A549 (cell line): Measurements from ENCODE around the gene TFF2.

Experiments used
- BHLHE40 ChIP-seq: IDR thresholded peaks from 2 replicates; pipeline ENCODE4 v1.6.1; 2012; ENCODE audit warnings: low read depth, low read length, inconsistent platforms
- CEBPB ChIP-seq, 2 experiments: fragments of >200 bp in 1 of 2; sonication (Bioruptor Twin) in 1 of 2; formaldehyde crosslinking in 1 of 2; IDR thresholded peaks; 2 replicates each; pipeline ENCODE4 v1.6.1; 2012 to 2016
- CTCF ChIP-seq: fragments of >200 bp; sonication (Bioruptor Twin); formaldehyde crosslinking; IDR thresholded peaks from 3 replicates; pipeline ENCODE4 v1.5.1; 2016
- ELK1 ChIP-seq: fragments of 150-350 bp; IDR thresholded peaks from 2 replicates; pipeline ENCODE4 v1.6.1; 2014; ENCODE audit warnings: low read depth, mild to moderate bottlenecking, low read length
- JUNB ChIP-seq: fragments of >200 bp; sonication (Bioruptor Twin); formaldehyde crosslinking; IDR thresholded peaks from 2 replicates; pipeline ENCODE4 v1.6.1; 2016
- NFE2L2 ChIP-seq: fragments of 150-350 bp; conservative IDR thresholded peaks from 2 replicates; pipeline ENCODE4 v1.6.1; 2014; ENCODE audit warnings: low read length
- PHF8 ChIP-seq: fragments of 200-600 bp; sonication (generic); IDR thresholded peaks from 2 replicates; pipeline ENCODE4 v1.6.1; 2016; ENCODE audit warnings: low read depth, mild to moderate bottlenecking, antibody characterized with exemption, moderate library complexity, borderline replicate concordance
- POLR2A ChIP-seq: IDR thresholded peaks from 2 replicates; pipeline ENCODE4 v1.6.1; 2012; ENCODE audit warnings: mild to moderate bottlenecking, low read length

GRCh38 chr21:42341776-42342542 lies 8.8 kb downstream of the TFF2 start:
- no peak for TF ChIP-seq CTCF
- no peak for TF ChIP-seq BHLHE40
- no peak for TF ChIP-seq POLR2A
- no peak for TF ChIP-seq ELK1
- no peak for TF ChIP-seq CEBPB (IDR thresholded peaks at IDR 0.05)
- TF ChIP-seq NFE2L2, result no peak
- no peak for TF ChIP-seq JUNB
- TF ChIP-seq PHF8, result no peak
